ENCODE results near the gene CPB2.

- TF ChIP-seq CTCF (IDR thresholded peaks at IDR 0.05) (no peak), EP300 (IDR thresholded peaks at IDR 0.05) (no peak)
Measured at GRCh38 chr13:46100191-46100815, 4.5 kb downstream of the CPB2 start.
